Measurements from ENCODE around the gene XPC.

XPC gene

DNA sequence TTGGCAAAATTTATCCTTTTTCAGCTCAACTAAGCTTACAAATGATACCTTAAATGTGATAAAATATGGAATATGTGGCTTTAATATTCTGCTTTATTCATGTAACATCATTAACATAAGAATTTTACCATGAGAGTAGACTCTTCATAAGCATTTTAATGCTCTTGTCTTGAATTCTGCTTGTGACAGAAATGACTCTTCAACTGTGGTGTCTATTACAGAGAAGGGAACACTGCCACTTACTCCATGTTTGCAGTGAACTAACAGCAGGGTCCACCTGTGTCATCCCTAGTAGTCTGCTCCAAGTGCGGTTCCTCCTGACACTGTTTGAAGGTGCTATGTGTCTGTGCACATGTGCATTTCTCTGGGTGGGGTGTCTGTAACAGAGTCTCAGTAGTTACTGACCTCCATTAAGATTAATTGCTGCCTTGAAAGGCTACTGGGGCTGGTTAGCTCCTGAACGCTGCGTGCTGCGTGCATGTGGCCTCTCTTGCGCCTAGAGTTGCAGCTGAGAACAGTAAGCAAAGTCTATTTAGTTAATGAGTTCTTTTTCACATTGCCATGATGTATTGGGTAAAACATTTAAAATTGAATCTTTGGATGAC lies 8.6 kb upstream of the XPC start:
- DNase-seq (ENCODE audit: insufficient read length), result no peak
- no peak for FAIRE-seq
- no peak for TF ChIP-seq POLR2AphosphoS5 (IDR thresholded peaks at IDR 0.05; ENCODE audit: low read depth, low read length)

GRCh38 chr3:14183015-14183577 lies 4.7 kb upstream of the XPC start:
- TF ChIP-seq POLR2A (IDR thresholded peaks at IDR 0.05; ENCODE audit: low read depth, low read length) (no peak), POLR2AphosphoS5 (IDR thresholded peaks at IDR 0.05; ENCODE audit: low read depth, low read length) (no peak), TAF1 (IDR thresholded peaks at IDR 0.05; ENCODE audit: borderline replicate concordance, low read depth, low read length) (no peak)

DNA sequence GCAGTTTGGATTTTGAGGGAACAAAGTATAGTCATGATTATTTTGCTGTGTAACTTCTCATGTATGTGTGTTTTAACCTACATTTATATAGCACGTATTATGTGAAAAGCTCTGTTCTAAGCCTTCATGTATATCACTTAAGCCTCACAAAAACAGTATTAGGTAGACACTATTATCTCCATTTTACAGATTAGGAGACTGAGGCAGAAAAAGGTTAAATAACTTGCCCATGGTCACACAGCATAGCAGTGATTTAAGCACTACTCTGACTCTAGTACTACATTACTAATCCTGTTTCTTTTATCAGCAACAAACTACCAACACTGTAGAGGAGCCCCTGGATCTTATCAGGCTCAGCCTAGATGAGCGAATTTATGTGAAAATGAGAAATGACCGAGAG lies 2.9 kb upstream of the XPC start:
- no peak for TF ChIP-seq POLR2A (IDR thresholded peaks at IDR 0.05; ENCODE audit: low read depth, low read length)
- no peak for TF ChIP-seq TAF1 (IDR thresholded peaks at IDR 0.05; ENCODE audit: borderline replicate concordance, low read depth, low read length)
- TF ChIP-seq POLR2AphosphoS5 (IDR thresholded peaks at IDR 0.05; ENCODE audit: low read depth, low read length), result no peak
- FAIRE-seq (no peak), DNase-seq (ENCODE audit: insufficient read length) (no peak)

More at GRCh38 chr3:14183015-14183577, 4.7 kb upstream of the XPC start:
- no peak for DNase-seq (ENCODE audit: insufficient read length)
- no peak for FAIRE-seq

DNA sequence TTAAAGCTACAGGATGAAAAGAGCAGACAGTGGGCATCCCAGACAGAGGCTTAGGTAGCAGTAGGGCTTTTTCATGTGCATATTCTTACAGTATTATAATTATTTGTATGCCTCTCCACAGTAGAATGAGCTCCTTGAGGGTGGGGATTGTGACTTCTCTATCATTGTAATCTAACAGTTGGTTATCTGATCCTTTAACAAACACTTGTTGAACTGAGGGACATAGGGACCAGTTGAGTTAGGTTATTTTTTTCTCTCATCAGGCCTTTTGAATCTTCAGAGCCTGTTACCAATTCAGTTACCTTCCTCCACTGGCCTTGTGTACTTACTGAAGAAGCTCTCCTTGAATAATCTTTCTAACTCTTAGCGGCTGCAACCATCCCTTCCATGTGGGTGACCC lies 1.4 kb upstream of the XPC start:
- DNase-seq (ENCODE audit: insufficient read length) (no peak), FAIRE-seq (no peak)
- TF ChIP-seq POLR2A (IDR thresholded peaks at IDR 0.05; ENCODE audit: low read depth, low read length), result no peak
- no peak for TF ChIP-seq TAF1 (IDR thresholded peaks at IDR 0.05; ENCODE audit: borderline replicate concordance, low read depth, low read length)
- no peak for TF ChIP-seq POLR2AphosphoS5 (IDR thresholded peaks at IDR 0.05; ENCODE audit: low read depth, low read length)

- no peak for DNase-seq (ENCODE audit: insufficient read length)
- FAIRE-seq, result no peak
These were observed 689 bp upstream of the XPC start for GRCh38 chr3:14179114-14179465.

GRCh38 chr3:14177580-14178246 lies 688 bp downstream of the XPC start:
- FAIRE-seq (no peak), DNase-seq (ENCODE audit: insufficient read length) (no peak)
- no peak for TF ChIP-seq POLR2AphosphoS5 (IDR thresholded peaks at IDR 0.05; ENCODE audit: low read depth, low read length)
- no peak for TF ChIP-seq POLR2A (IDR thresholded peaks at IDR 0.05; ENCODE audit: low read depth, low read length)
- no peak for TF ChIP-seq TAF1 (IDR thresholded peaks at IDR 0.05; ENCODE audit: borderline replicate concordance, low read depth, low read length)

More at GRCh38 chr3:14179114-14179465, 689 bp upstream of the XPC start:
- TF ChIP-seq POLR2AphosphoS5 (IDR thresholded peaks at IDR 0.05; ENCODE audit: low read depth, low read length) (no peak), TAF1 (IDR thresholded peaks at IDR 0.05; ENCODE audit: borderline replicate concordance, low read depth, low read length) (no peak), POLR2A (IDR thresholded peaks at IDR 0.05; ENCODE audit: low read depth, low read length) (no peak)

GRCh38 chr3:14175383-14176037 lies 2.9 kb downstream of the XPC start:
- DNase-seq (ENCODE audit: insufficient read length), result no peak
- TF ChIP-seq TAF1 (IDR thresholded peaks at IDR 0.05; ENCODE audit: borderline replicate concordance, low read depth, low read length), result no peak
- no peak for TF ChIP-seq POLR2AphosphoS5 (IDR thresholded peaks at IDR 0.05; ENCODE audit: low read depth, low read length)
- no peak for TF ChIP-seq POLR2A (IDR thresholded peaks at IDR 0.05; ENCODE audit: low read depth, low read length)
- peak; percentile 84 for FAIRE-seq

GRCh38 chr3:14174483-14174882 lies 3.9 kb downstream of the XPC start:
- no peak for FAIRE-seq
- TF ChIP-seq POLR2A (IDR thresholded peaks at IDR 0.05; ENCODE audit: low read depth, low read length), result no peak
- TF ChIP-seq POLR2AphosphoS5 (IDR thresholded peaks at IDR 0.05; ENCODE audit: low read depth, low read length), result no peak

GRCh38 chr3:14172496-14172895 lies 5.9 kb downstream of the XPC start:
- DNase-seq (ENCODE audit: insufficient read length) (no peak), FAIRE-seq (no peak)
- TF ChIP-seq POLR2AphosphoS5 (IDR thresholded peaks at IDR 0.05; ENCODE audit: low read depth, low read length), result no peak

More at GRCh38 chr3:14174483-14174882, 3.9 kb downstream of the XPC start:
- DNase-seq (ENCODE audit: insufficient read length), result no peak

GRCh38 chr3:14170531-14171159 lies 7.8 kb downstream of the XPC start:
- TF ChIP-seq POLR2AphosphoS5 (IDR thresholded peaks at IDR 0.05; ENCODE audit: low read depth, low read length) (no peak), POLR2A (IDR thresholded peaks at IDR 0.05; ENCODE audit: low read depth, low read length) (no peak), TAF1 (IDR thresholded peaks at IDR 0.05; ENCODE audit: borderline replicate concordance, low read depth, low read length) (no peak)
- no peak for FAIRE-seq
- DNase-seq (ENCODE audit: insufficient read length), result no peak

DNA sequence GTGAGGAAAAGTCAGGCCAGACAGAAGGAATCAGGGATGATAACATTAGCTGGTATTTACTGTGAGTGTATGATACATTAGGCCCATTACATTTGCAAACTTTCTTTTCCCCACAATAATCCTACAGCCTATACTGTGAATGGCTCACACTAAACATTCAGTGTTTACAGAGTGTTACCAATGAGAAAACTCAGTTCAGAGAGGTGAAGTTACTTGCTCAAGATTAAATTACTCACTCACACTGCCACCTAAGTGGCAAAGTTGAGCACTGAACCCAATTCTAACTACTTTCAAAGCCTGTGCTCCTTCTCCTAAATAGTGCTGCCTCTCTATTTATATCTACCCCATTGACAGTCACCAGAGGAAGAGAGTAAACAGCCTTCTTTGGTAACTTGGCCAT lies 8.5 kb downstream of the XPC start:
- DNase-seq (ENCODE audit: insufficient read length) (no peak), FAIRE-seq (no peak)
- TF ChIP-seq POLR2AphosphoS5 (IDR thresholded peaks at IDR 0.05; ENCODE audit: low read depth, low read length) (no peak), POLR2A (IDR thresholded peaks at IDR 0.05; ENCODE audit: low read depth, low read length) (no peak), TAF1 (IDR thresholded peaks at IDR 0.05; ENCODE audit: borderline replicate concordance, low read depth, low read length) (no peak)

GRCh38 chr3:14169435-14169834 lies 9.0 kb downstream of the XPC start:
- no peak for DNase-seq (ENCODE audit: insufficient read length)
- TF ChIP-seq POLR2AphosphoS5 (IDR thresholded peaks at IDR 0.05; ENCODE audit: low read depth, low read length) (no peak), POLR2A (IDR thresholded peaks at IDR 0.05; ENCODE audit: low read depth, low read length) (no peak), TAF1 (IDR thresholded peaks at IDR 0.05; ENCODE audit: borderline replicate concordance, low read depth, low read length) (no peak)
- no peak for FAIRE-seq

Data from GM12892 (cell line).